Rectal smooth muscle tissue (tissue), 1 donor: ENCODE data around the gene FOSB.

ENCODE experiments used
- H3K27ac ChIP-seq: one replicate; pipeline ENCODE4 v1.7.0; 2013; ENCODE audit warnings: low read depth, low read length, inconsistent platforms
- H3K27me3 ChIP-seq: one replicate; pipeline ENCODE4 v1.7.0; 2013; ENCODE audit warnings: low read length; ENCODE audit not compliant: control insufficient read depth, insufficient read depth
- H3K36me3 ChIP-seq: one replicate; pipeline ENCODE4 v1.7.0; 2013; ENCODE audit warnings: low read length; ENCODE audit not compliant: control insufficient read depth, insufficient read depth
- H3K4me1 ChIP-seq: one replicate; pipeline ENCODE4 v1.7.0; 2013; ENCODE audit warnings: low read length; ENCODE audit not compliant: control insufficient read depth, insufficient read depth
- H3K4me3 ChIP-seq: one replicate; pipeline ENCODE4 v1.7.0; 2013; ENCODE audit warnings: low read length
- H3K9ac ChIP-seq: one replicate; pipeline ENCODE4 v1.7.0; 2013; ENCODE audit warnings: low read length

Gene FOSB

DNA sequence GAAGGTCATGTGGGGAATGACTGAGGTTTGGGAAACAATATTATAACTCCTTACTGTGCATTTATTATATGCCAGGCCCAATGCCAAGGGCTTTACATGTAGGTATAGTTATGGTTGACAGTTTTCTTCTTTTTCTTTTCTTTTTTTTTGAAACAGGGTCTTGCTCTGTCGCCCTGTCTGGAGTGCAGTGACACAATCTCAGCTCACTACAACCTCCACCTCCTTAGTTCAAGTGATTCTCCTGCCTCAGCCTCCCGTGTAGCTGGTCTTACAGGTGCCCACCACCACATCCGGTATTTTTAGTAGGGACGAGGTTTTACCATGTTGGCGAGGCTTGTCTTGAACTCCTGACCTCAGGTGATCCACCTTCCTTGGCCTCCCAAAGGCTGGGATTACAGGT is 15.2 kb downstream of the FOSB start:
- Histone ChIP-seq H3K4me3 (no peak overlapping the region), H3K9ac (no peak overlapping the region), H3K27ac (no peak overlapping the region), H3K4me1 (no peaks in the 10 kb centered on the region), H3K36me3 (no peaks in the 10 kb centered on the region), H3K27me3 (no peaks in the 10 kb centered on the region)

DNA sequence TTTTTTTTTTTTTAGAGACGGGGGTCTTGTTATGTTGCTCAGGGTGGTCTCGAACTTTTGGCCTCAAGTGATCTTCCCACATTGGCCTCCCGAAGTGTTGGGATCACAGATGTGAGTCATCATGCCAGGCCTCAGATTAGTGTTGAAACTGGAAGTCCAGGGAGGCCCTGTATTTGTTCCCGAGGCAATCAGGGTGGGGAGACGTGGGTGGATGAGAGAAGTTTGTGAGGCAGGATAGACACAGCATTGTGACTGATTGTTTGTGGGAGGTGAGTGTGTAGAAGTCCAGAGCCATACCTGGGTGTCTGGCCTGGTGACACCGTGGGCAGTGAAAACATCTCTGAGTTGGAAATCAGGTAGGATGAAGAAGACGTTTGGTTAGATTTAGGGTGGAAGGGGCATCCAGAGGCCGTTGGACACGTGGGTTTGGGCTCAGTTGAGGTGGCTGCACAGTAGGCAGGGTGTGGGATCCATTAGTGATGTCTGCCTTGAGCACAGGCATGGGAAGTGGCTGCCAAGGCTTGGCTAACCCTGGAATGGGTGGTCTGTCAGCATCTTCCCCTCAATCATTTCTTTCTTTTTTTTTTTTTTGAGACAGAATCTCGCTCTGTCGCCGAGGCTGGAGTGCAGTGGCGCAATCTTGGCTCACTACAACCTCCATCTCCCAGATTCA is 16.6 kb downstream of the FOSB start:
- no peak overlapping the region for H3K4me3 ChIP-seq
- no peak overlapping the region for H3K27ac ChIP-seq
- no peak overlapping the region for H3K9ac ChIP-seq
- H3K36me3 ChIP-seq: no peaks in the 10 kb centered on the region
- no peaks in the 10 kb centered on the region for H3K4me1 ChIP-seq
- H3K27me3 ChIP-seq: no peaks in the 10 kb centered on the region

DNA sequence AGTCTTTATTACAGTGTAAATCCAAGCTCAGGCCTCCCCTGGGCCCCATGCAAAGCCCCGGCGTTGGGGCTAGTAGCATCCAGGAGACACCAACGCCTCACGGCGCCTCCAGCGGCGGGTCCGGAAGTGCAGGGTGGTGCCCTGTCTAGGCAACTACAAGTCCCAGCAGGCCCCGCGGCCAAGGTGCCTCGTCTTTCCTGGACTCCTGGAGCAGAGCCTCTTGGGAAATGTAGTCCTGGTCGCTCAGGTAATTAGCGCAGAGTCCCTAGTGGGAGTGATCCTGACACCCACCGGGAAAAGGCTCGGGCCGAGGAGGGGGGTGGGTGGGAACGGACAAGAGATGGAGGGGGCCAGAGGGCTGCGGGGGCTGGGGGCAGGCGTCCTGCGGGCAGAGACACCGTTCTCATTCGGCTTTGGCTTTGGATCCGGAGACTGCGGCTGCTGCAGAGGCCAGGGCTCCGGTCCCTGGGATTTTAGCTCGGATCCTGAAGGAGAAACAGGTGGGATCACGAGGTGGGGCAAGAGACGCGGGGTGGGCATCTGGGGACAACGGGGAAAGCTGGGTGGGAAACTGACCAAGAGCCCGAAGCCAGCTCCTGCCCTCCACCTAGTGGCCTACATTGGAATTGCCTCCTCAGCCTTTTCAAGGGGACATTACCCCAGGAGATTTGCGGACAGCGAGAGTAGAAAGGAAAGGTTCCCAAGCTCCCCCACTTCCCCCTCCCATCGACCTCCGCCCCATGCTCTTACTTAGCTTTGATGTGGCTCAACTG is 17.7 kb downstream of the FOSB start:
- H3K36me3 ChIP-seq: no peaks in the 10 kb centered on the region
- H3K4me1 ChIP-seq: no peaks in the 10 kb centered on the region

DNA sequence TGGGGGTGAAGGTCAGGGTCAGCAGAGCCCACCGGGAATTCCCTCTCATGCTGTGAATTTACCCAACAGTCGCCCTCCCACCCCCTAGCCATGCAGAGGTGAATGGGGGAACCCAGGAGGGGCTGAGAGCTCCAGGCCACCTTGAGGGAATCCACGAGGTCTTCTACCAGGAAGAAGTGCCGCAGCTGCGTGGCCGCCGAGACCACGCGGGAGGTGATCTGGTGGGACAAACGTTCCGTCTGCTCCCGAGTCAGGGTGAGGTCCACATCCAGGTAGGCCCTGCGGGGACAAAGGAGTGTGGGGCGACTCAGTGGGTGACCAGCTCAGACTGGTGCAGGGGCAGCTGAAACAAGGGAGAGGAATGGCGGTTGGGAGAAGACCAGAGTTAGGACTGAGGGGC is 20.9 kb downstream of the FOSB start:
- H3K9ac ChIP-seq: no peak overlapping the region

More for the DNA sequence above, 17.7 kb downstream of the FOSB start:
- H3K4me3 ChIP-seq: peak overlapping the region; percentile 81
- H3K9ac ChIP-seq: no peak overlapping the region
- H3K27me3 ChIP-seq: no peaks in the 10 kb centered on the region
- H3K27ac ChIP-seq: peak overlapping the region; percentile 56

DNA sequence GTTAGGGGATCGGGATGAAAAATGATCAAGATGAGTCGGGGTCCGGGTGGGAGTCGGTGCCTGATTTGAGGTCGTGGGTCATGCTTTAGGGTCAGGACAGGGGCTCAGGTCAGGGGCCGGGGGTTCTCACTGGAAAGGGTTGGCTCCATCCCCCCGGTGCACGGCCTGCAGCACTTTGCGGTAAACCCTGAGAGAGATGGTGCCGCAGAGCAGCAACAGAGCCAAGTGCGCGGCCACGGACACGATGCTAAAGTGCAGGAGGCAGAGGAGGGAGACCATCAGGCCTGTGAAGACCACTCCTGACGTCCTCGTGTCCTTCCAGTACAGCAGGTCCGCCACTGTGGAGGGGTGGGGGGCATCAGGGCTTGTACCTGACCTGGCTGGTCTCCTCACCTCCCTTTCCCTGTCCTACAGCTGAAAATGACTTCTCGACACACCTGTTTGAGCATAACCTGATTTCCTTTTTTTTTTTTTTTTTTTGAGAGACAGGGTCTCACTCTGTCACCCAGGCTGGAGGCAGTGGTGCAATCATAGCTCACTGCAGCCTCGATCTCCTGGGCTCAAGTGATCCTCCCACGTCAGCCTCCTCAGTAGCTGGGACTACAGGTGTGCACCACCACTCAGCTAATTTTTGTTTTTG is 21.5 kb downstream of the FOSB start:
- Histone ChIP-seq H3K36me3 (no peaks in the 10 kb centered on the region), H3K27ac (no peak overlapping the region), H3K27me3 (no peaks in the 10 kb centered on the region), H3K9ac (no peak overlapping the region), H3K4me3 (no peak overlapping the region), H3K4me1 (peaks cover 5% of the 10 kb centered on the region)

More for the DNA sequence above, 20.9 kb downstream of the FOSB start:
- Histone ChIP-seq H3K27ac (no peak overlapping the region), H3K27me3 (no peaks in the 10 kb centered on the region), H3K4me3 (no peak overlapping the region), H3K36me3 (no peaks in the 10 kb centered on the region), H3K4me1 (peaks cover 5% of the 10 kb centered on the region)

DNA sequence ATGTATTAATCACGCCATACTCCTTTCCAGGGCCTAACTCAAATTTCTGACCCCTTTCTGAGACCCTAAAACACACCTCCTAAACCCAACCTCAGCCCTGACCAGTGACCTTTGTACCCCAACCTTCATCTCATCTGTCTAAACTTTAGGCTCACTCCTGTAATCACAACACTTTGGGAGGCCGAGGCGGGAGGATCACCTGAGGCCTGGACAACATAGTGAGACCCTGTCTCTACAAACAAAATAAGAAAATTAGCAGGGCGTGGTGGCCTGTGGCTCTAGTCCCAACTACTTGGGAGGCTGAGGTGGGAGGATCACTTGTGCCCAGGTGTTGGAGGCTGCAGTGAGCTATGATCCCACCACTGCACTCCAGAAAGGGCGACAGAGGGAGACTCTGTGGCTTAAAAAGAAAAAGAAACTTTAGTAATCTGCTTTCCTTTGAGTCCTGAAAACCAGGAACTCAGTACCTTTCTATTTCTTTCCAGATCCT is 24.4 kb downstream of the FOSB start:
- H3K4me1 ChIP-seq: peaks cover 6% of the 10 kb centered on the region
- H3K9ac ChIP-seq: peak overlapping the region; percentile 62
- no peaks in the 10 kb centered on the region for H3K36me3 ChIP-seq
- H3K27ac ChIP-seq: peak overlapping the region; percentile 75
- no peaks in the 10 kb centered on the region for H3K27me3 ChIP-seq
- H3K4me3 ChIP-seq: no peak overlapping the region

DNA sequence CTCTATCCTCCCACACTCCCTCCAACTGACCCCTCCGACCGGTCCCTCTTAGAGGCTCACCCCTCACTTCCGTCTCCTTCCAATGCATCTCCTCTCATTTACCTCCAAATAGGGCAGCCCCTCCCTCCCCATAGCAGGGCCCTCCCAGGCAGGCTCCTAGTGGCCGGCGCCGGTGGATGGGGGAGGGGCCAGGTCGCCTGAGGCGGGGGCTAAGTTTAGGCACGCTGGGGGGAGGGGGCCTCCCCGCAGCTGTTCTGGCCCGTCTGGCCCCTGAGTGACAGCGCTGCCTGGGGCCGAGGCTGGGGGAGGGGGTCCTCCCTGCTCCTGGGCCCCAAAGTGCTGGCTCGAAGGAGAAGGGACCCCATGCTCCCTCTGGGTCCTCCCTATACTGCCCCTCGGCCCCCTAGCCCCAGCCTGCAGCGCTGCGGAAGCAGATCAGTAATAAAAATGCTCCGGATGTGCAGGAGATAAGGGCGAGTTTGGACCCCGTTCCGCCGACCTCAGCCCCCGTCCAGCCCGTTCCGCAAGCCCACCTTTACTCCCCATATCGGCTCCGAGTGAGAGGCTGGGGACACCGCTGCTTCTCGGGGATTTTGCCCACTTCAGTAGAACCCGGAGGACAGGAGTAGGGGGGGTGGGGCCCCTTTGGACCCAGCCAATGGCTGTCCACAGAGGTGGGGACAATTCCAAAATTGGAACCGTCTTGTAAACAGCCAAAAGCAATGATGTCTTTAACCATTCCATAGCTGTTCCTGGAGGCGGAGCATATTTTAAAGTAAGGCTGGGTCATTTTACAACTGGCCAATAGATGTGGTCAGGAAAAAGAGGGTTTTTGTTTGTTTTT is 25.1 kb downstream of the FOSB start:
- no peaks in the 10 kb centered on the region for H3K27me3 ChIP-seq
- peak overlapping the region; percentile 75 for H3K27ac ChIP-seq
- peaks cover 8% of the 10 kb centered on the region for H3K4me1 ChIP-seq
- H3K36me3 ChIP-seq: no peaks in the 10 kb centered on the region
- peak overlapping the region; percentile 62 for H3K9ac ChIP-seq
- H3K4me3 ChIP-seq: peak overlapping the region; percentile 70

DNA sequence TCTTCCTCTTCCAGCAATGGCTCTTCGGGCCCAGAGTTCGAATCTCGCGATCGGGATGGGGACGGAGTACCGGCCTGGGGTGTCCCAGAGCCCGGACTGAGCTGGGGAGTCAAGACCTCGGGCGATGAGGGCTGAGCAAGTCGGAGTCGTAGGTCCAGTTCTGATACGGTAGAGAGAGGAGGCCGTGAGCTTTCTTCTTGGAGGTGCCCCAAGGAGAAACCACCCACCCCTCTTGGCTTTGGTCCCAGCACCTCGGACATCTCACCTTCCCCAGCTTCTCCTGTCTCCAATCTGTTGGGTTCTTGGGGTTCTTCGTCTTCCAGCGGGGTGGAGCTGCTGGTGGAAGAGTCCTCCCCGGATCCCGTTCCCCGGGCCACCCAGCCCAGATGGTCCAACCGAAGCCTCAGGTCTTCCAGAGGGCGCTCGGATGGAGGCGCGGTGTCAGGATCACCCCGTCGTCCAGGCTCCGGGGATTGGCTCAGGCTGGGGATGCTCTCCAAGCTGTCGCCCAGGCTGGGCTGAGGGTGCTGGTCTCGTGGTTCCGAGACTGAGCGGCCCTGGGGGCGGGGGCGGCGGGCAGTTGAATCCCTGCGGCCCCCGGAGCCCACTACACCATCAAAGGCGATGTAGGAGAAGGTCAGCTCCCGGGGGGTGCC is 26.6 kb downstream of the FOSB start:
- peaks cover 8% of the 10 kb centered on the region for H3K4me1 ChIP-seq
- no peak overlapping the region for H3K9ac ChIP-seq
- no peaks in the 10 kb centered on the region for H3K36me3 ChIP-seq
- peaks cover 4% of the 10 kb centered on the region for H3K27me3 ChIP-seq
- no peak overlapping the region for H3K27ac ChIP-seq
- no peak overlapping the region for H3K4me3 ChIP-seq

DNA sequence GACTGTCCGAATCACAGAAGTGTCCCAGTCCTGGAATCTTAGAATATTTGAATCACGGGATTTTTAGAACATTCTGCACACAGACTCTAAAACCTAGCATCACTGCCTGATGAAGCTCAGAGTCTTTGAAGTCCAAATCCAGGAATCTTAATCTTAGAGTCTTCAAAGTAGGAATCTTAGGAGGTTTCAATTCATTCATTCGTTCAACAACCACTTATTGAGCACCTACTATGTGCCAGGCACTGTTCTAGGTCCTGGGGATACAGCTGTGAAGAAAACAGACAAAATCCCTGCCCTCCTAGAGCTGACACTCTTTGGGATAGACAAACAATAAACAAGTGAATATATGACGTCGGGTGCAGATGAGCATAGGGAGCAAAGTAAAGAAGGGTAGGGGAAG is 27.4 kb downstream of the FOSB start:
- Histone ChIP-seq H3K36me3 (no peaks in the 10 kb centered on the region), H3K4me3 (no peak overlapping the region), H3K27ac (no peak overlapping the region), H3K9ac (no peak overlapping the region), H3K27me3 (peaks cover 4% of the 10 kb centered on the region), H3K4me1 (peaks cover 8% of the 10 kb centered on the region)

DNA sequence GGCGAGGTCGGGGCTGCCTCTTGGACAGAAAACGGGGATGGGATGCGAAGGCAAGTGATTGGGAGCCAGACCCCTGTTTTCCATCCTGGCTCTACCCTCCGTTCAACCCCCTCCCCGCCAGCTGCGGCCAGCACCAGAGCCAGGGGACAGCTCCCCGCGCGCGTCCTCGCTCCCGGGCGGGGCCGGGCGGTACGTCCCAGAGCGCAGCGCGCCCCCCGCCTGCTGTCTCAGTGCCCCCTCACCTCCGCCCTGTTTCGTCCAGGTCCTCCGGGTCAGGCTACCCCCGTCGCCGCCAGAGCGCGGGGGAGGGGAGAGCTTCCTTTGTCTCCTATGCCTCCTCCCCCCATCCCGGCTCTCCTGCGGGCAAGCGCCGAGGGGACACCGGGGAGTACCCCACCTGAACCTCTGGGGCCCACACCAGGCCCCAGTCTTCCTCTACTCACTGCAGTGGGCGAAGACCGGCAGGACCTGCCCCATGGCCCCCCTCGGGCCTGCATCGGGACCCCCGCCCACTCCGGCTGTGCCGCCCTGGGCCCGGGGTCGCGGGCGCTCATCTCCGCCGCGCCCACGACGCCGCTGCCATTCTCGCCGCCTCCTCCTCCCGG is 28.7 kb downstream of the FOSB start:
- Histone ChIP-seq H3K27ac (no peak overlapping the region), H3K9ac (no peak overlapping the region), H3K4me1 (peaks cover 8% of the 10 kb centered on the region), H3K36me3 (no peaks in the 10 kb centered on the region), H3K27me3 (peaks cover 4% of the 10 kb centered on the region), H3K4me3 (peak overlapping the region; percentile 59)

DNA sequence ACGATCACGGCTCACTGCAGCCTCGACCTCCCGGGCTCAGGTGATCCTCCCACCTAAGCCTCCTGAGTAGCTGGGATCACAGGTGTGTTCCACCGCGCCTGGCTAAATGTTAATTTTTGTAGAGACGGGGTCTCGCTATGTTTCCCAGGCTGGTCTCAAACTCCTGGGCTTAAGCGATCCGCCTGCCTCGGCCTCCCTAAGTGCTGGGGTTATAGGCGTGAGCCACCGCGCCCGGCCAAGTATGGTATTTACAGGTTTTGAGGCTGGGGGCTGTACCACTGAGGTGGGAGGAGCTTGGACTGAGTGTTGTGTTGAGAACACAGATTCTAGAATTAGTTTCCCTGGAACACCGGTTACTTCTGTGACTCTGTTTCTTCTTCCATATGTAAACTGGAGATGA is 30.0 kb downstream of the FOSB start:
- Histone ChIP-seq H3K4me1 (peaks cover 4% of the 10 kb centered on the region), H3K4me3 (peak overlapping the region; percentile 53), H3K9ac (no peak overlapping the region), H3K36me3 (no peaks in the 10 kb centered on the region), H3K27ac (no peak overlapping the region), H3K27me3 (peaks cover 4% of the 10 kb centered on the region)
